IPS-20b (cell line): Measurements from ENCODE around the gene CIZ1.

Experiments used
- H3K27ac ChIP-seq: one replicate; pipeline ENCODE4 v1.5.1; 2013; ENCODE audit warnings: low read length
- H3K27me3 ChIP-seq: 2 replicates; pipeline ENCODE4 v1.6.1; 2013; ENCODE audit warnings: mild to moderate bottlenecking, low read length, inconsistent platforms; ENCODE audit not compliant: insufficient read depth
- H3K36me3 ChIP-seq: 2 replicates; pipeline ENCODE4 v1.6.1; 2013; ENCODE audit warnings: low read depth, mild to moderate bottlenecking, inconsistent platforms, low read length, moderate library complexity; ENCODE audit not compliant: insufficient read depth
- H3K4me1 ChIP-seq: 2 replicates; pipeline ENCODE4 v1.6.1; 2013; ENCODE audit warnings: mild to moderate bottlenecking, control low read depth, inconsistent platforms, low read length, moderate library complexity; ENCODE audit not compliant: insufficient read depth
- H3K4me3 ChIP-seq: 2 replicates; pipeline ENCODE4 v1.5.1; 2013; ENCODE audit warnings: mild to moderate bottlenecking, low read length, inconsistent platforms
- H3K9ac ChIP-seq: 2 replicates; pipeline ENCODE4 v1.6.1; 2013; ENCODE audit warnings: low read depth, mild to moderate bottlenecking, inconsistent platforms, low read length, moderate library complexity
- H3K9me3 ChIP-seq: 2 replicates; pipeline ENCODE4 v1.6.1; 2013; ENCODE audit warnings: mild to moderate bottlenecking, low read depth, low read length, inconsistent platforms; ENCODE audit not compliant: insufficient read depth

Gene CIZ1

GRCh38 chr9:128164307-128164885, 27.0 kb downstream of the CIZ1 start:
- no peaks in the 10 kb centered on the region for H3K27me3 ChIP-seq
- H3K4me3 ChIP-seq = no peak overlapping the region
- peaks cover 55% of the 10 kb centered on the region for H3K36me3 ChIP-seq
- H3K9ac ChIP-seq = no peak overlapping the region
- no peak overlapping the region for H3K27ac ChIP-seq
- no peaks in the 10 kb centered on the region for H3K9me3 ChIP-seq
- H3K4me1 ChIP-seq = peaks cover 3% of the 10 kb centered on the region; the same call in 1 of the 2 replicates

- H3K27me3 ChIP-seq = no peaks in the 10 kb centered on the region
- no peak overlapping the region for H3K4me3 ChIP-seq
- H3K9me3 ChIP-seq = no peaks in the 10 kb centered on the region
- no peak overlapping the region for H3K9ac ChIP-seq
- no peak overlapping the region for H3K27ac ChIP-seq
- H3K4me1 ChIP-seq = peaks cover 3% of the 10 kb centered on the region; the same call in 1 of the 2 replicates
- H3K36me3 ChIP-seq = peaks cover 49% of the 10 kb centered on the region
Measured at GRCh38 chr9:128163523-128164306, 27.7 kb downstream of the CIZ1 start.

GRCh38 chr9:128163027-128163515, 28.3 kb downstream of the CIZ1 start:
- no peak overlapping the region for H3K9ac ChIP-seq
- no peak overlapping the region for H3K27ac ChIP-seq
- peaks cover 3% of the 10 kb centered on the region; the same call in 1 of the 2 replicates for H3K4me1 ChIP-seq
- no peaks in the 10 kb centered on the region for H3K27me3 ChIP-seq
- no peak overlapping the region for H3K4me3 ChIP-seq
- peaks cover 44% of the 10 kb centered on the region for H3K36me3 ChIP-seq
- H3K9me3 ChIP-seq = no peaks in the 10 kb centered on the region

GRCh38 chr9:128162215-128163026, 29.0 kb downstream of the CIZ1 start:
- H3K4me1 ChIP-seq = peaks cover 3% of the 10 kb centered on the region; the same call in 1 of the 2 replicates
- H3K9ac ChIP-seq = no peak overlapping the region
- H3K27ac ChIP-seq = no peak overlapping the region
- no peaks in the 10 kb centered on the region for H3K9me3 ChIP-seq
- H3K4me3 ChIP-seq = no peak overlapping the region
- H3K27me3 ChIP-seq = no peaks in the 10 kb centered on the region
- H3K36me3 ChIP-seq = peaks cover 38% of the 10 kb centered on the region

- Histone ChIP-seq H3K27me3 (no peaks in the 10 kb centered on the region), H3K4me3 (peak overlapping the region; percentile 93), H3K9ac (peak overlapping the region; percentile 91; the same call in 1 of the 2 replicates), H3K36me3 (peaks cover 27% of the 10 kb centered on the region), H3K9me3 (no peaks in the 10 kb centered on the region), H3K27ac (no peak overlapping the region), H3K4me1 (peaks cover 3% of the 10 kb centered on the region; the same call in 1 of the 2 replicates)
Measured at GRCh38 chr9:128161215-128161902, 30.0 kb downstream of the CIZ1 start.

- no peaks in the 10 kb centered on the region for H3K27me3 ChIP-seq
- H3K4me3 ChIP-seq = peak overlapping the region; percentile 93
- H3K9me3 ChIP-seq = no peaks in the 10 kb centered on the region
- H3K4me1 ChIP-seq = peaks cover 3% of the 10 kb centered on the region; the same call in 1 of the 2 replicates
- peak overlapping the region; percentile 25 for H3K27ac ChIP-seq
- peaks cover 25% of the 10 kb centered on the region for H3K36me3 ChIP-seq
- H3K9ac ChIP-seq = peak overlapping the region; percentile 91
Measured at GRCh38 chr9:128160603-128160987, 30.8 kb downstream of the CIZ1 start.

GRCh38 chr9:128159784-128160602, 31.4 kb downstream of the CIZ1 start, which contains the start of gene BBLN:
BBLN (plus strand) TSS chr9:128160265; CDS start chr9:128160408, 143 bp downstream.
- peak within 1 kb of the TSS; percentile 74 for H3K27ac ChIP-seq

GRCh38 chr9:128159522-128159783, 31.9 kb downstream of the CIZ1 start:
- peaks cover 3% of the 10 kb centered on the region; the same call in 1 of the 2 replicates for H3K4me1 ChIP-seq
- no peaks in the 10 kb centered on the region for H3K9me3 ChIP-seq
- peaks cover 22% of the 10 kb centered on the region for H3K36me3 ChIP-seq
- H3K27ac ChIP-seq = peak overlapping the region; percentile 74
- peak overlapping the region; percentile 62 for H3K4me3 ChIP-seq
- H3K27me3 ChIP-seq = no peaks in the 10 kb centered on the region
- peak overlapping the region; percentile 82 for H3K9ac ChIP-seq

More at GRCh38 chr9:128159784-128160602, 31.4 kb downstream of the CIZ1 start, which contains the start of gene BBLN:
- peaks cover 3% of the 10 kb centered on the region; the same call in 1 of the 2 replicates for H3K4me1 ChIP-seq
- H3K9ac ChIP-seq = peak within 1 kb of the TSS; percentile 91
- no peaks in the 10 kb centered on the region for H3K27me3 ChIP-seq
- no peaks in the 10 kb centered on the region for H3K9me3 ChIP-seq
- H3K4me3 ChIP-seq = peak within 1 kb of the TSS; percentile 93
- peaks cover 25% of the 10 kb centered on the region for H3K36me3 ChIP-seq

- H3K4me1 ChIP-seq = peaks cover under 1% of the 10 kb centered on the region; the same call in 1 of the 2 replicates
- H3K27me3 ChIP-seq = no peaks in the 10 kb centered on the region
- H3K4me3 ChIP-seq = no peak overlapping the region
- H3K9me3 ChIP-seq = no peaks in the 10 kb centered on the region
- H3K36me3 ChIP-seq = no peaks in the 10 kb centered on the region
- H3K27ac ChIP-seq = no peak overlapping the region
- no peak overlapping the region for H3K9ac ChIP-seq
Measured at GRCh38 chr9:128155736-128156500, 35.5 kb downstream of the CIZ1 start.
